ENCODE measurements around the gene HSPBP1.

DNA sequence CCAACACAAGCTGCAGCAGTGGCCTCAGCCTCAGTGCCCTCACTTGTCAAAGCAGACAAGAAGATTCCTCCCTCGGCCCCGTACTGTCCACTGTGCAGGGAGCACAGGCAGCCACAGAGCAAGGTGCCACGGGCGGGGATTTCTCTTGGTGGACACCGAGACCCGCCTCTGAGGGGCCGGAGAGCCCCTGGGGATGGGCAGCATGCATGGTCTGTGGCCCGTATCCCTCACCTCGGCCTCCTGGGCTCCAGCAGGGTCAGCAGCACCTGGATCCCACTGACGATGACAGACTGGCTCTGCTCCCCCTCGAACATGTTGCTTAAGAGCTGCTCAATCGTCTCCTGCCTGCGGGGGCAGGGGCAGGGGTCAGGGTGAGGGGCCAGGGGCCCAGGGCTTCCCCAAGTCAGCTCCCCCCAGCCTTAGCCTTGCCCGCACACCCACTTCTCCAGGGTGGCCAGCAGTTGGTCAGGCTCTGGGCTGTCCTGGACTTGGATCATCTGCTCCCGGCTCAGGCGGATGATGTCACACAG lies 37.9 kb downstream of the HSPBP1 start:
- TF ChIP-seq, protein P1, sequence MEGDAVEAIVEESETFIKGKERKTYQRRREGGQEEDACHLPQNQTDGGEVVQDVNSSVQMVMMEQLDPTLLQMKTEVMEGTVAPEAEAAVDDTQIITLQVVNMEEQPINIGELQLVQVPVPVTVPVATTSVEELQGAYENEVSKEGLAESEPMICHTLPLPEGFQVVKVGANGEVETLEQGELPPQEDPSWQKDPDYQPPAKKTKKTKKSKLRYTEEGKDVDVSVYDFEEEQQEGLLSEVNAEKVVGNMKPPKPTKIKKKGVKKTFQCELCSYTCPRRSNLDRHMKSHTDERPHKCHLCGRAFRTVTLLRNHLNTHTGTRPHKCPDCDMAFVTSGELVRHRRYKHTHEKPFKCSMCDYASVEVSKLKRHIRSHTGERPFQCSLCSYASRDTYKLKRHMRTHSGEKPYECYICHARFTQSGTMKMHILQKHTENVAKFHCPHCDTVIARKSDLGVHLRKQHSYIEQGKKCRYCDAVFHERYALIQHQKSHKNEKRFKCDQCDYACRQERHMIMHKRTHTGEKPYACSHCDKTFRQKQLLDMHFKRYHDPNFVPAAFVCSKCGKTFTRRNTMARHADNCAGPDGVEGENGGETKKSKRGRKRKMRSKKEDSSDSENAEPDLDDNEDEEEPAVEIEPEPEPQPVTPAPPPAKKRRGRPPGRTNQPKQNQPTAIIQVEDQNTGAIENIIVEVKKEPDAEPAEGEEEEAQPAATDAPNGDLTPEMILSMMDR (conservative IDR thresholded peaks at IDR 0.05; ENCODE audit: low read depth, low read length), result no peak
- no peak for TF ChIP-seq EZH2phosphoT487 (IDR thresholded peaks at IDR 0.05; ENCODE audit: borderline replicate concordance, low read length)

All from PC-3 (cell line).